Activated CD8-positive, alpha-beta memory T cell treated with anti-CD3 and anti-CD28 coated beads for 48 hours (primary cell): Measurements from ENCODE around the gene APOBEC3A.
"Not testable (repeated sequence)": the region's sequence is repeated elsewhere in the genome, so short reads cannot be mapped to it uniquely, and the experiment has no call there.

Experiments used
- DNase-seq, 3 experiments: peaks; one replicate each; pipeline ENCODE4 v3.0.0-alpha.2; 2020; ENCODE audit warnings: low read depth in 2 of 3, low spot score in 2 of 3

Gene APOBEC3A

GRCh38 chr22:38977289-38977688, 19.9 kb downstream of the APOBEC3A start:
- DNase-seq: not testable (repeated sequence)

GRCh38 chr22:38980587-38980986, 23.2 kb downstream of the APOBEC3A start:
- not testable (repeated sequence) for DNase-seq

GRCh38 chr22:38981005-38981991, 23.9 kb downstream of the APOBEC3A start:
- DNase-seq: no peak

- DNase-seq: peak in 2 of 3 experiments; percentile 43 to 57
Measured at GRCh38 chr22:38981992-38982927, 24.9 kb downstream of the APOBEC3A start, which contains the start of gene APOBEC3B. APOBEC3B (plus strand) TSS chr22:38982347; CDS start chr22:38982454, 107 bp downstream.

GRCh38 chr22:38984224-38984623, 26.8 kb downstream of the APOBEC3A start:
- DNase-seq: no peak

- peak; percentile 37 to 68 (median 54) for DNase-seq
Measured at GRCh38 chr22:38984784-38985757, 27.7 kb downstream of the APOBEC3A start.

GRCh38 chr22:38986629-38987028, 29.2 kb downstream of the APOBEC3A start:
- DNase-seq: no peak

- DNase-seq: no peak
Measured at GRCh38 chr22:38987171-38987895, 29.9 kb downstream of the APOBEC3A start.

- no peak for DNase-seq
Measured at GRCh38 chr22:38989466-38989865, 32.1 kb downstream of the APOBEC3A start.

GRCh38 chr22:38992871-38993371, 35.5 kb downstream of the APOBEC3A start:
- not testable (repeated sequence) for DNase-seq

- DNase-seq: no peak
Measured at GRCh38 chr22:38996105-38996504, 38.7 kb downstream of the APOBEC3A start.

- no peak for DNase-seq
Measured at GRCh38 chr22:38997518-38997917, 40.1 kb downstream of the APOBEC3A start.

- DNase-seq: peak in 2 of 3 experiments; percentile 36 to 47
Measured at GRCh38 chr22:39003165-39003638, 45.8 kb downstream of the APOBEC3A start.

GRCh38 chr22:39007177-39007576, 49.8 kb downstream of the APOBEC3A start:
- DNase-seq: no peak

- not testable (repeated sequence) for DNase-seq
Measured at GRCh38 chr22:39008271-39008850, 51.0 kb downstream of the APOBEC3A start.

- no peak for DNase-seq
Measured at GRCh38 chr22:39010946-39011345, 53.5 kb downstream of the APOBEC3A start.
